WERI-Rb-1 (cell line): ENCODE measurements around the gene OSM.

Source experiments
- DNase-seq: peaks from one replicate; pipeline ENCODE4 v3.0.0-alpha.2; 2020
- H3K27ac ChIP-seq: fragments of 250-450 bp; sonication (Bioruptor Pico); 2 replicates; pipeline ENCODE4 v1.5.1; 2020; ENCODE audit warnings: mild to moderate bottlenecking, moderate library complexity
- H3K27me3 ChIP-seq: fragments of 250-450 bp; sonication (Bioruptor Pico); 2 replicates; pipeline ENCODE4 v1.5.1; 2021; ENCODE audit warnings: mild to moderate bottlenecking, low read depth, moderate library complexity; ENCODE audit not compliant: insufficient read depth, severe bottlenecking
- H3K36me3 ChIP-seq: fragments of 250-450 bp; sonication (Bioruptor Pico); 2 replicates; pipeline ENCODE4 v1.5.1; 2020; ENCODE audit warnings: mild to moderate bottlenecking, moderate library complexity
- H3K4me3 ChIP-seq: 2 replicates; pipeline ENCODE4 v1.5.1; 2011; ENCODE audit warnings: low read depth, mild to moderate bottlenecking, control low read depth, low read length
- H3K9me3 ChIP-seq: fragments of 250-450 bp; sonication (Bioruptor Pico); 2 replicates; pipeline ENCODE4 v1.5.1; 2021; ENCODE audit warnings: mild to moderate bottlenecking, moderate library complexity; ENCODE audit not compliant: severe bottlenecking
- CTCF ChIP-seq: IDR thresholded peaks from 2 replicates; pipeline ENCODE4 v1.5.1; 2011; ENCODE audit warnings: low read depth, mild to moderate bottlenecking, control low read depth, inconsistent platforms, low read length

Gene OSM

GRCh38 chr22:30310881-30311771 is 44.5 kb upstream of the OSM start:
- no peak overlapping the region for H3K27ac ChIP-seq
- DNase-seq, result no peak
- H3K27me3 ChIP-seq, result no peaks in the 10 kb centered on the region
- no peaks in the 10 kb centered on the region; the same call in none of the 2 replicates for H3K36me3 ChIP-seq
- no peak for TF ChIP-seq CTCF
- no peaks in the 10 kb centered on the region for H3K9me3 ChIP-seq
- H3K4me3 ChIP-seq, result no peak overlapping the region

GRCh38 chr22:30309951-30310741 is 43.5 kb upstream of the OSM start:
- H3K9me3 ChIP-seq, result no peaks in the 10 kb centered on the region
- no peak overlapping the region for H3K4me3 ChIP-seq
- H3K36me3 ChIP-seq, result no peaks in the 10 kb centered on the region; the same call in none of the 2 replicates
- DNase-seq, result no peak
- no peak overlapping the region for H3K27ac ChIP-seq
- H3K27me3 ChIP-seq, result no peaks in the 10 kb centered on the region
- TF ChIP-seq CTCF, result no peak

GRCh38 chr22:30308518-30309230 is 42.0 kb upstream of the OSM start:
- Histone ChIP-seq H3K36me3 (peaks cover 3% of the 10 kb centered on the region), H3K4me3 (no peak overlapping the region), H3K27ac (no peak overlapping the region), H3K9me3 (no peaks in the 10 kb centered on the region), H3K27me3 (no peaks in the 10 kb centered on the region)
- DNase-seq, result no peak
- no peak for TF ChIP-seq CTCF

GRCh38 chr22:30308093-30308492 is 41.4 kb upstream of the OSM start:
- no peak overlapping the region for H3K27ac ChIP-seq
- H3K36me3 ChIP-seq, result peaks cover 9% of the 10 kb centered on the region
- no peak for DNase-seq
- no peak for TF ChIP-seq CTCF
- H3K27me3 ChIP-seq, result no peaks in the 10 kb centered on the region
- no peak overlapping the region for H3K4me3 ChIP-seq
- H3K9me3 ChIP-seq, result no peaks in the 10 kb centered on the region

GRCh38 chr22:30307041-30307574 is 40.5 kb upstream of the OSM start:
- no peak for DNase-seq
- TF ChIP-seq CTCF, result no peak
- no peaks in the 10 kb centered on the region for H3K27me3 ChIP-seq
- H3K9me3 ChIP-seq, result no peaks in the 10 kb centered on the region
- no peak overlapping the region for H3K27ac ChIP-seq
- H3K36me3 ChIP-seq, result peaks cover 14% of the 10 kb centered on the region
- H3K4me3 ChIP-seq, result no peak overlapping the region
